Measurements from ENCODE around the gene EGFR. TPM values are rescaled to one million over a fixed set of nuclear protein-coding genes. Genes with fewer than 3 reads are reported as not detected.

EGFR gene
- total RNA-seq, 2 experiments from 2014 or later: not detected

DNA sequence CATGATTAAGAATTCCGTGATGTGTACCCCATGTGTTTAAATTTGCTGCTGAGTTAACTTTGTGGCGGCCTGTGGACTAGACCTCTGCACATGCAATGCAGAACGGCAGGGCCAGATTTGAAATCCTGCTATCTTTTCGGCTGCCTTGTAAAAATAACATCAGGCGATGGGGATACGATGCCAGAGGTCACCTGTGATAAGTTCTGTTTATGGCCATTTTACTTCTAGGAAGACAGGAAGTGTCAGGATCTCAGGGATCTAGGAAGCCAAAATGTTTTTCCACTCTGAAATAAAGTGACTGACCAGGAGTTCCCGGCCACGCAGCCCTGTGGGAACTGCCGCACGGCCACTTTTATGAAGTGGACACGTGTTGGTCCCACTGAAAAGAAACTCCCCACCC, 77.5 kb downstream of the EGFR start:
- ChIA-PET POLR2A (no interaction called here), CTCF (no interaction called here)
- no peaks in the 10 kb centered on the region for H3K4me1 Mint-ChIP-seq (ENCODE audit: low read depth)
- ATAC-seq: no peak
- DNase-seq: no peak
- no peak overlapping the region for H3K4me3 Mint-ChIP-seq
- H3K36me3 Mint-ChIP-seq (ENCODE audit: low read depth): no peaks in the 10 kb centered on the region
- H3K27me3 Mint-ChIP-seq (ENCODE audit: low read depth): peaks cover 4% of the 10 kb centered on the region
- H3K27ac Mint-ChIP-seq: no peak overlapping the region
- no peaks in the 10 kb centered on the region for H3K9me3 Mint-ChIP-seq (ENCODE audit: insufficient read depth)

DNA sequence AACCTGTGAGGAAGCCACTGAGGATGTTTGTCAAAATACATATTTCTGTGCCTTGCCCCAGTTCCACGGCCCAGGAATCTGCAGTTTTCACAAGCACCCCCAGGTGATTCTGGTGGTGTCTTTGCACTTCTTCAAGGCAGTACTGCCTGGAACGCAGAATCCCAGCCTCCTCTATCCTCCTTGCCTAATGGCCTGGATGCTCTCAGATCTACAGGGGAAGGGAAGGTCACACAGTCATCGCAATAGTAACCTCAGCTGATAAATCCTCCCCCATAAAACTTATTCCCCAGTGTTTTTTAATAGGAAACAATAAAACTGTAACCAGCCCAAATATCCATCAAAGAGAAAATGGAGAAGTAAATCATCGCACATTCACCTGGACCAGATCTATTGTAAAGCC, 78.3 kb downstream of the EGFR start:
- Mint-ChIP-seq H3K4me1 (ENCODE audit: low read depth) (no peaks in the 10 kb centered on the region), H3K27me3 (ENCODE audit: low read depth) (peaks cover 6% of the 10 kb centered on the region), H3K9me3 (ENCODE audit: insufficient read depth) (no peaks in the 10 kb centered on the region), H3K27ac (no peak overlapping the region), H3K4me3 (no peak overlapping the region), H3K36me3 (ENCODE audit: low read depth) (no peaks in the 10 kb centered on the region)
- DNase-seq (no peak), ATAC-seq (no peak)
- POLR2A ChIA-PET: no interaction called here
- CTCF ChIA-PET: no interaction called here

DNA sequence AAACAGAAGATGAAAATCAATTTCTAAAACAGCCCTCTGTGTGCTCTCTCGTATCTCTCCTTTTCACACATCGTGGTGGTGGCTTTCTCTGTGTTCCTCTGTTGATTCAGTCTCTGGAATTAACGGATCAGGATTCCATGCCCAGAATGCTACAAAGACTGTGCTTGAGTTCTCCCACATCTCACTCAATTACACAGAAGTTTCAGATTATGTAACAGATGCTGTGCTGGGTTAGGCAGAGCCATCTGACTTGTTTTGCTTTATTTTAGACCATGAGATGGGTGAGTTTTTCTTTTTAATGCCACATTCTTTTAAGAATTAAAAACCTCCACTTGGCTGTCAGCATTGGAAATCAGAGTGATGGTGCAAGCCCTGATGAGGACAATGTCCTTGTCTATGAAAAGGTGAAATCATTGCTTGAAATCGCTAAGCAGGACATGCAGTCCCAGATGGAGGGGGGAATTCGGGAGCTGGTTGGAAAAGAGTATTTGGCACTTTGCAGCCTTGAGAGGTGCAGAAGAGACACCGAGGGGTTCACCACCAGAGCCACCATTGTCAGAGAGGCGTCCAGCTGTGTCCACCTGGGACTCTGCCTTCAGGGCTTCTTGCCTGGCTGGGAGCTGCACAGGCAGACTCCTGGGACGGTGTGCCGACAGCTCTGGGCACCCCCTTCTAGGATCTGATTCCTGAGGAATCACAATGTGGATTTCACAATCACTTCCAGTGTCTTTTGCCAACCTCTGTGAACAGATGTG, 80.4 kb downstream of the EGFR start:
- Mint-ChIP-seq H3K27me3 (ENCODE audit: low read depth) (peaks cover 12% of the 10 kb centered on the region), H3K4me1 (ENCODE audit: low read depth) (no peaks in the 10 kb centered on the region), H3K27ac (no peak overlapping the region), H3K36me3 (ENCODE audit: low read depth) (no peaks in the 10 kb centered on the region), H3K9me3 (ENCODE audit: insufficient read depth) (no peaks in the 10 kb centered on the region), H3K4me3 (no peak overlapping the region)
- CTCF ChIA-PET: no interaction called here
- ATAC-seq: no peak
- DNase-seq: no peak
- POLR2A ChIA-PET: no interaction called here

DNA sequence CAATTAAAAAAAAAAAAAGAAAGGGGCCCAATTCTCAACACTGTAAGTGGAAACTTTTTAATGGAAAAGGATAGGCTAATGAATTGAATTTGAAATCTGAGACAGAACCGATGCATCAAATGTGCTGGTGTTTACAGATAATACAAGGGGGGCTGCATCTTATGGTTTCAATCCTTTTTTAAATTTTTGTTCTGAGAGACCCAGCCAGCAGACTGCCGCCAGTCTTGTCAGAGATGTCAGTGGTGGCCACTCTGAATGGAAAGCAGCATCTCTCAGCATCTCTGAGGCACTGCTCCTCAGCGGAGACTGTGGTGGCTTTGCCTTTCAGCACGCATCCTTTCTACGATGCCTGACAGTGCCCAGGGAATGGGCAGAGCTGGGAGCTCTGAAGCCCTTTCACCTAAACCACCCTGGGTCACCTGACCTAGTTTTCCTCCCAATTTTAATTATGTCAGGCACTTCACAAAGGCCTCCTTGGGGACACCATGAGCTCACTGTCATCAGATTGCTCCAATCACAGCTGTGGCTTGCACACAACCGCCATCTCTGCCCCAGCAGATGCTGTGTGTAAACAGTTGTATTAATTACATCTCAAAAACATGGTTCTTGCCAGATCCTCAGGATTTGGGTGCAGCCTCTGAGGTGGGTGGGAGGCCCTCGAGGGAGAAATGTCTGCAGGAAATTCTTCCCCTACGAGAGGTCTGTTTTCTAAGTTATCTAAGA, 81.2 kb downstream of the EGFR start:
- H3K9me3 Mint-ChIP-seq (ENCODE audit: insufficient read depth): no peaks in the 10 kb centered on the region
- no peaks in the 10 kb centered on the region for H3K4me1 Mint-ChIP-seq (ENCODE audit: low read depth)
- H3K4me3 Mint-ChIP-seq: no peak overlapping the region
- ChIA-PET POLR2A (no interaction called here), CTCF (no interaction called here)
- H3K27ac Mint-ChIP-seq: no peak overlapping the region
- H3K27me3 Mint-ChIP-seq (ENCODE audit: low read depth): peaks cover 14% of the 10 kb centered on the region
- H3K36me3 Mint-ChIP-seq (ENCODE audit: low read depth): no peaks in the 10 kb centered on the region
- DNase-seq: no peak
- ATAC-seq: no peak

DNA sequence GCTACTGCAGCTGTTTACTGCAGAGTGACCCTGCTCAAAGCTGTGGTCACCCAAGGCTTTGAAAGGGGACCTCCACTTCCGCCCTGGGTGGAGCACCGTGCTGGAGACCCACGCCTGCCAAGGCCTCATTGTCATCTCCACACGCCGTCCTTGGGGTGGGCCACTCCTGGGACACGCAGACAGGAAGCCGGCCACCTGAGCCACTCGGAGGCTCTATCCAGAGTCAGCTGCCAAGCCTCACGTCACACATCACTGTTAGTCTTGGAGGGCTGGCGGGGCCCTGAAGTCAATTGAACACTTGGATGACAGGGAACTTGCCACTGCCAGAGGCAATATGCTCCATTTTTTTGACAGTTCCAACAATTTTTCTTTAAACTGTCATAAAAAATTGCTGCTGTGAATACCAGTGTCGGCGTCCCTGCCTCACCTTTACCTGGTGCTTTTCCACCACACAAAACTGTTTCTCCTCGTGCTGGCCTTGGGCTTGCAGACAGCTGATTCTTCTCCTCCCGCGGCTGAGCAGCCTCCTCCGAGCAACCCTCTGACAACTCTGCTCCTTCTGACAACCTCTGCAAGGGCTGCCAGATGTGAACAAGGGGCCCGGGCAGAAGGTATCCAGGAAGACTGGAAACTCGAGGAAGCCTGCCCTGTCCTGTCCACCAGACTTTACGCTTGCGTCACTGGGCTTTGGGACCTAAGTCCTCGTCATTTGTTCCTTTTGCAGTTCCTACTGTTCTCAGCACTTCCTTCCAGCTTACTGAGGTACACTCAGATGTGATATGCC, 81.9 kb downstream of the EGFR start:
- DNase-seq: no peak
- Mint-ChIP-seq H3K4me1 (ENCODE audit: low read depth) (no peaks in the 10 kb centered on the region), H3K27ac (no peak overlapping the region), H3K9me3 (ENCODE audit: insufficient read depth) (no peaks in the 10 kb centered on the region), H3K36me3 (ENCODE audit: low read depth) (no peaks in the 10 kb centered on the region), H3K27me3 (ENCODE audit: low read depth) (peaks cover 10% of the 10 kb centered on the region), H3K4me3 (no peak overlapping the region)
- CTCF ChIA-PET: no interaction called here
- ATAC-seq: no peak
- POLR2A ChIA-PET: no interaction called here

DNA sequence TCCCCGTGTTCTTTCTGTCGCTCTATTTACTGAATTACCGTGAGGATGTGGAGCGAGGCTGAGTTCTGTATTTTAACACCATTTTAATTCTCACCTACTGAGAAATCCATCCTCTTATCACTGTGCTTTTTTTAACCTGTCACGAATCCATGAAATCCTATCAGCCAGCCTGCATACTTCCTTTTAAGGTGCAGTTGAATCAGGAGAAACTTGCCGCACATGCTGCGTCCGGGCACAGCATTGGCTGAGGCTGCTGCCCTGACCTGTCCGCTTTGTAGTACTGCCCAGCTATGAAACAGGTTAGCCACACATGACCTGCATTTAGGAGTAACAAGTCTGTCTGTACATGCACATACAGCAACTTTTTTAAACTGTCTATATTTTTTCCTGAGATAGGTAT, 82.5 kb downstream of the EGFR start:
- Mint-ChIP-seq H3K27me3 (ENCODE audit: low read depth) (peaks cover 10% of the 10 kb centered on the region), H3K4me3 (no peak overlapping the region), H3K36me3 (ENCODE audit: low read depth) (no peaks in the 10 kb centered on the region), H3K4me1 (ENCODE audit: low read depth) (no peaks in the 10 kb centered on the region), H3K27ac (no peak overlapping the region), H3K9me3 (ENCODE audit: insufficient read depth) (no peaks in the 10 kb centered on the region)
- ChIA-PET POLR2A (no interaction called here), CTCF (no interaction called here)
- DNase-seq (no peak), ATAC-seq (no peak)

DNA sequence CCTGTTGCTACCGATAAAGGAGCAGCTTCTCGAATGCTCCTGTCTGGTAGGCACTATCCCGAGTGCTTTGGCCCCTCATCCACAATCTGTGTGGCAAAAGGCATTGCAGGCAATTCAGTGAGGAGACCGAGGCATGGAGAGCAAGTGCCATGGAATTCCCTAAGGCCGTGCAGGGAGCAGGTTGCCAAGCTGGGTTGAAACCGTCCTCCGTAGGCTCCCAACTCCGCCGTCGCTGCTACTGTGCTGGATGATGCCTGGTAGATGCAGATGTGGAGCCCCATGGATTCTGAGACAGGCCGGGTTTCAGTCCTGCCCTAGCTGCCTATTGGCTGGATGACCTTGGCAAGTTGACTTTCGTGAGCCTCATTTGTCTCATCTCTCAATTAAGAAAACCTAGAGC, 85.3 kb downstream of the EGFR start:
- Mint-ChIP-seq H3K9me3 (ENCODE audit: insufficient read depth) (no peaks in the 10 kb centered on the region), H3K4me3 (no peak overlapping the region), H3K27me3 (ENCODE audit: low read depth) (peaks cover 18% of the 10 kb centered on the region), H3K27ac (no peak overlapping the region), H3K4me1 (ENCODE audit: low read depth) (no peaks in the 10 kb centered on the region), H3K36me3 (ENCODE audit: low read depth) (no peaks in the 10 kb centered on the region)
- CTCF ChIA-PET: no interaction called here
- DNase-seq (no peak), ATAC-seq (no peak)
- POLR2A ChIA-PET: no interaction called here

DNA sequence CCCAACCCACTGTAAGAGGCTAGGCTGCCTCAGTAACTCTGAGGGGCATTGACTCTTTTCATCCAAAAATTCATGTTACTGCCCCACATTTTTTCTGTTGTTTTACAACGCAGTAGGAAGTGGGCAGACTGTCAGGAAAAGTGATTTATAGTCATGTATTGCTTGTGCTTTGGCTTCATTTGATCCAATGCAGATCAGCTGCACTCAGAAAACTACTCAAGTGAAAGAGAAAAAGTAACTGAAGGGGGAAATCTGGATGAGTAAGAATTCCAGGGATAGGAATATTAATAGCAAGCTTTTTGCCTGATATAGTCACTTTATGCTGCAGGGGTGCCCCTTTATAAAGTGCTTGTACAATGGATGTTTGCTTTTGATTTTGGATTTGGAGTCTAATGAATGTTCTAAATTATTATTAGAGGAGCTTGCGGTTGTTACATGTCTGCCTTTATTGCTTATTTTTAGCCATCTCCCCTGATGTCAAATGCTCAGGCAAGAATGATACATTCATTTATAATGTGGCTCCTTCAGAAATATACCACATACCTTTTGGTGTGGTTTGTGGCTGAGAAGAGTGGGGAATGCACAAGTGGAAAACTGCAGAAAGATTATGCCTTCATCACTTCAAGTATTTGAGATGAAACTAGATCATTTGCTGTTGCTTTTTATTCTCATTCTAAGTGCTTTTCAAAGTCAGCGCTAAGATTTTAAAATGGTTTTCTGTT, 86.1 kb downstream of the EGFR start:
- no peaks in the 10 kb centered on the region for H3K4me1 Mint-ChIP-seq (ENCODE audit: low read depth)
- H3K27me3 Mint-ChIP-seq (ENCODE audit: low read depth): peaks cover 19% of the 10 kb centered on the region
- ATAC-seq (no peak), DNase-seq (no peak)
- POLR2A ChIA-PET: no interaction called here
- CTCF ChIA-PET: no interaction called here
- no peaks in the 10 kb centered on the region for H3K36me3 Mint-ChIP-seq (ENCODE audit: low read depth)
- H3K27ac Mint-ChIP-seq: no peak overlapping the region
- no peaks in the 10 kb centered on the region for H3K9me3 Mint-ChIP-seq (ENCODE audit: insufficient read depth)
- no peak overlapping the region for H3K4me3 Mint-ChIP-seq

DNA sequence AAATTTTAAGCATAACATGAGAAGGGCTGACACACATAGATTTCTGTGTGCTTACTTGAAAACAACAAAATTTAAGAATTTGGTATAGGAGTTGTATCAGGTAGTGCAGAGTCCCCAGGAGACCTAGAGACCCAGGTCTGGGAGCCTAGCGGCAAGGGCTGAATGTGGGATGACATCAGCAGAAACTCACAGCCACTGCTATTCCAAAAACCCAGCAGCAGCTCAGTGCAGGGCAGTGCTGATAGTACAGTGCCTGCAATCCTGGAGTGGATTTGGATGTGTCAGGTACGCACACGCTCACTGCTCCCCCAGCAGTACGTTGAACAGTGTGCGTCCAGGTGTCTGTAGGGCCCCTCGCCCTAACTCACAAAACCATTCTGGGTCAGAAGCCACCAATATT, 87.1 kb downstream of the EGFR start:
- ATAC-seq (no peak), DNase-seq (no peak)
- Mint-ChIP-seq H3K9me3 (ENCODE audit: insufficient read depth) (no peaks in the 10 kb centered on the region), H3K27ac (no peak overlapping the region), H3K27me3 (ENCODE audit: low read depth) (peaks cover 19% of the 10 kb centered on the region), H3K4me1 (ENCODE audit: low read depth) (no peaks in the 10 kb centered on the region), H3K36me3 (ENCODE audit: low read depth) (no peaks in the 10 kb centered on the region), H3K4me3 (no peak overlapping the region)
- ChIA-PET CTCF (no interaction called here), POLR2A (no interaction called here)

DNA sequence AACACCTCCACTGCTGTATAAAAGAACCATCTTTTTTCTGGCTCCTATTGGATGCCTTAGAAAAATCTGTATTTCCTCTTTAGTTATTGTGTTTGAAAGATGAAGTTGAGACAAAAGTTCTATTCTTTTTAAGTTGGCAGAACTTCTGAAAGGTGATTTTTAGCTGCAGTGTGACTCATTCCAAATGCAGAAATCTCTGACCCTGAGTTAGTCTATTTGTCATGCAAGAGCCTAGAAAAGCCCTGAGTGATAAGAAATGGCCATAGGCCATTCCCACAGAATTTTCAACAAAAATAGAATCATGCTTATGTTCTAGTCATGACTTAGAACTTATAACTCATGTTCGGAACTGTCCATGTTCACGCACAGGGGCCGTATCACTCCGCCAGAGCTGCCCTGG, 89.1 kb downstream of the EGFR start:
- no peak for DNase-seq
- no peak overlapping the region for H3K27ac Mint-ChIP-seq
- no peak overlapping the region for H3K4me3 Mint-ChIP-seq
- H3K36me3 Mint-ChIP-seq (ENCODE audit: low read depth): no peaks in the 10 kb centered on the region
- H3K4me1 Mint-ChIP-seq (ENCODE audit: low read depth): no peaks in the 10 kb centered on the region
- POLR2A ChIA-PET: no interaction called here
- peaks cover 15% of the 10 kb centered on the region for H3K27me3 Mint-ChIP-seq (ENCODE audit: low read depth)
- CTCF ChIA-PET: no interaction called here
- no peaks in the 10 kb centered on the region for H3K9me3 Mint-ChIP-seq (ENCODE audit: insufficient read depth)
- no peak for ATAC-seq

DNA sequence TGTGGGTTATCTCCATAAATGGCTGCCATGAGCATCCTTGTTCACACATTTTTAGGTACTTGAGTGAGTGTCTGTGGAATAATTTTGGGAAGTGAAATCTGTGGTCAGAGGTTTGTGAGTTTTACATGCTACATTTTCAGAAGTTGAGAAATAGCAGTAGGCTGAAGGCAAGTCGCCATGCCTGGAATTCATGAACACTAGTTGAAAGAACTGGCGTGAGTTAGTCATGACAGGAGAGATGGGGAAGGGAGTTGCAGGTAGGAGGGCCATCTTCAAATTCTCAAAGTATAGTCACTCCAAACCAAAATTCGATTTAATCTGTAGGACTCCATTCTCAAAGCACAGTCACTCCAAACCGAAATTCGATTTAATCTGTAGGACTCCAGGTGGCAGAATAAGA, 89.6 kb downstream of the EGFR start:
- no peak for DNase-seq
- no peaks in the 10 kb centered on the region for H3K9me3 Mint-ChIP-seq (ENCODE audit: insufficient read depth)
- no peak overlapping the region for H3K4me3 Mint-ChIP-seq
- no peaks in the 10 kb centered on the region for H3K36me3 Mint-ChIP-seq (ENCODE audit: low read depth)
- ATAC-seq: no peak
- POLR2A ChIA-PET: no interaction called here
- CTCF ChIA-PET: no interaction called here
- H3K27me3 Mint-ChIP-seq (ENCODE audit: low read depth): peaks cover 14% of the 10 kb centered on the region
- no peaks in the 10 kb centered on the region for H3K4me1 Mint-ChIP-seq (ENCODE audit: low read depth)
- no peak overlapping the region for H3K27ac Mint-ChIP-seq

DNA sequence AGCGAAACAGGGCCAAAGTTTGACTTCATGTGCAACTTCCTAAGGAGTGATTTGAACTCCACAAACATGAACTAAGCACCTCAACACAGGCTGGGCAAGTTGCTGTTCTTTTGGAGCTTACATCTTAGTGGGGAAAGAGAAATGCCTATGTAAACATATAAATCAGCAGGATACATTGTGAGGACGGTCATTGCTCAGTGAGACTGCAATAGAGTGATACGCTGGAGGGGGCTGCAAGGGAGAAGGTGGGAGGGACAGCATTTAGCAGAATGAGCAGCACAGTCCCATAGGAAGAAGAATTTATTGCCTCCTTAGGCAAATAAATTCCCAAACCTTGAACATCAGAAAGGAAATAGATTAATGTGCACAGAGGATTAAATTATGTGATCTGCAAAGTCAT, 90.0 kb downstream of the EGFR start:
- POLR2A ChIA-PET: no interaction called here
- no peak for DNase-seq

More for the DNA sequence above, 90.0 kb downstream of the EGFR start:
- Mint-ChIP-seq H3K9me3 (ENCODE audit: insufficient read depth) (no peaks in the 10 kb centered on the region), H3K4me3 (no peak overlapping the region), H3K27me3 (ENCODE audit: low read depth) (peaks cover 11% of the 10 kb centered on the region), H3K4me1 (ENCODE audit: low read depth) (no peaks in the 10 kb centered on the region), H3K36me3 (ENCODE audit: low read depth) (no peaks in the 10 kb centered on the region), H3K27ac (no peak overlapping the region)
- no peak for ATAC-seq
- CTCF ChIA-PET: no interaction called here
